Esophagus squamous epithelium (tissue), 4 donors: Measurements from ENCODE around the gene ADGRB3.

Experiments used
- CTCF ChIP-seq, 6 experiments: fragments of 450-650 bp in 4 of 6; fragments of 200-600 bp in 2 of 6; sonication (generic) in 2 of 6; IDR thresholded peaks; one replicate each; pipeline ENCODE4 v1.5.1; 2016 to 2019; ENCODE audit warnings: antibody characterized with exemption in 6 of 6, mild to moderate bottlenecking in 4 of 6, moderate library complexity in 4 of 6
- POLR2A ChIP-seq, 4 donors: fragments of 450-650 bp; IDR thresholded peaks; one replicate each; pipeline ENCODE4 v1.6.1; 2017; ENCODE audit warnings: antibody characterized with exemption in 4 of 4, mild to moderate bottlenecking in 4 of 4, moderate library complexity in 3 of 4

GRCh38 chr6:68691120-68691519 is 56.0 kb downstream of the ADGRB3 start:
- no peak for TF ChIP-seq CTCF (IDR thresholded peaks at IDR 0.05)
- TF ChIP-seq POLR2A (IDR thresholded peaks at IDR 0.05), result no peak
